OCI-LY1 (cell line): ENCODE data around the gene SCNN1G.

ENCODE experiments used
- H2AFZ ChIP-seq: fragments of 200-600 bp; sonication (generic), shearing (Covaris generic); 2 replicates; pipeline ENCODE4 v1.6.0; 2014; ENCODE audit warnings: antibody characterized with exemption, mild to moderate bottlenecking, low read length
- H3F3A ChIP-seq: fragments of 200-600 bp; sonication (generic), shearing (Covaris generic); 2 replicates; pipeline ENCODE4 v1.6.0; 2014; ENCODE audit warnings: mild to moderate bottlenecking, antibody characterized with exemption, low read length, moderate library complexity; ENCODE audit not compliant: insufficient read depth
- H3K27ac ChIP-seq: fragments of 200-600 bp; sonication (generic); 2 replicates; pipeline ENCODE4 v1.5.1; 2014; ENCODE audit warnings: low read length, mixed run types, mild to moderate bottlenecking, low read depth; ENCODE audit not compliant: poor library complexity, severe bottlenecking
- H3K27me3 ChIP-seq: fragments of 200-600 bp; sonication (generic); 2 replicates; pipeline ENCODE4 v1.6.0; 2014; ENCODE audit warnings: antibody characterized with exemption, mild to moderate bottlenecking, low read length, moderate library complexity; ENCODE audit not compliant: insufficient read depth
- H3K36me3 ChIP-seq: fragments of 200-600 bp; sonication (generic); 2 replicates; pipeline ENCODE4 v1.6.1; 2014; ENCODE audit warnings: mild to moderate bottlenecking, antibody characterized with exemption, low read length, moderate library complexity, mixed read lengths; ENCODE audit not compliant: insufficient read depth
- H3K4me1 ChIP-seq: fragments of 200-600 bp; sonication (generic); 2 replicates; pipeline ENCODE4 v1.5.1; 2014; ENCODE audit warnings: mild to moderate bottlenecking, low read length, moderate library complexity; ENCODE audit not compliant: insufficient read depth, severe bottlenecking
- H3K4me2 ChIP-seq: fragments of 200-600 bp; sonication (generic), shearing (Covaris generic); 2 replicates; pipeline ENCODE4 v1.6.1; 2014; ENCODE audit warnings: low read length
- H3K4me3 ChIP-seq: fragments of 200-600 bp; sonication (generic); 2 replicates; pipeline ENCODE4 v1.5.1; 2014; ENCODE audit warnings: low read length, low read depth, mild to moderate bottlenecking, mixed read lengths; ENCODE audit not compliant: poor library complexity, severe bottlenecking
- H3K79me2 ChIP-seq: fragments of 200-600 bp; shearing (Covaris generic); 2 replicates; pipeline ENCODE4 v1.6.1; 2016; ENCODE audit warnings: mixed run types, low read length, mixed read lengths; ENCODE audit not compliant: insufficient read depth
- H3K9ac ChIP-seq: fragments of 200-600 bp; sonication (generic), shearing (Covaris generic); 2 replicates; pipeline ENCODE4 v1.6.1; 2014; ENCODE audit warnings: mild to moderate bottlenecking, low read length, mixed read lengths
- H3K9me2 ChIP-seq: fragments of 200-600 bp; sonication (generic), shearing (Covaris generic); 2 replicates; pipeline ENCODE4 v1.6.1; 2014; ENCODE audit warnings: low read depth, mild to moderate bottlenecking, low read length, mixed read lengths
- H3K9me3 ChIP-seq: fragments of 200-600 bp; shearing (Covaris generic); 2 replicates; pipeline ENCODE4 v1.6.1; 2014; ENCODE audit warnings: low read length, mixed read lengths
- H4K20me1 ChIP-seq: fragments of 200-600 bp; sonication (generic), shearing (Covaris generic); 2 replicates; pipeline ENCODE4 v1.6.0; 2016; ENCODE audit warnings: mild to moderate bottlenecking, low read length; ENCODE audit not compliant: insufficient read depth
- CTCF ChIP-seq: fragments of 200-600 bp; sonication (generic), shearing (Covaris generic); IDR thresholded peaks from 2 replicates; pipeline ENCODE4 v1.5.1; 2017; ENCODE audit warnings: mild to moderate bottlenecking, antibody characterized with exemption, low read length, moderate library complexity, mixed read lengths
- EZH2 ChIP-seq: fragments of 200-600 bp; sonication (generic), shearing (Covaris generic); IDR thresholded peaks from 2 replicates; pipeline ENCODE4 v1.8.0; 2017; ENCODE audit warnings: borderline replicate concordance, mixed run types, mild to moderate bottlenecking, antibody characterized with exemption, low read length, moderate library complexity, mixed read lengths

The SCNN1G gene

GRCh38 chr16:23183543-23183862 lies 958 bp downstream of the SCNN1G start:
- Histone ChIP-seq H3K4me3 (no peak overlapping the region), H3K4me2 (no peak overlapping the region; the same call in 1 of the 2 replicates), H2AFZ (no peak overlapping the region), H3F3A (no peaks in the 10 kb centered on the region), H3K9ac (no peak overlapping the region), H4K20me1 (no peaks in the 10 kb centered on the region), H3K36me3 (no peaks in the 10 kb centered on the region), H3K79me2 (no peaks in the 10 kb centered on the region), H3K4me1 (peaks cover 10% of the 10 kb centered on the region), H3K27ac (no peak overlapping the region), H3K9me2 (no peaks in the 10 kb centered on the region), H3K9me3 (no peaks in the 10 kb centered on the region), H3K27me3 (no peaks in the 10 kb centered on the region)
- TF ChIP-seq EZH2 (no peak), CTCF (no peak)

DNA sequence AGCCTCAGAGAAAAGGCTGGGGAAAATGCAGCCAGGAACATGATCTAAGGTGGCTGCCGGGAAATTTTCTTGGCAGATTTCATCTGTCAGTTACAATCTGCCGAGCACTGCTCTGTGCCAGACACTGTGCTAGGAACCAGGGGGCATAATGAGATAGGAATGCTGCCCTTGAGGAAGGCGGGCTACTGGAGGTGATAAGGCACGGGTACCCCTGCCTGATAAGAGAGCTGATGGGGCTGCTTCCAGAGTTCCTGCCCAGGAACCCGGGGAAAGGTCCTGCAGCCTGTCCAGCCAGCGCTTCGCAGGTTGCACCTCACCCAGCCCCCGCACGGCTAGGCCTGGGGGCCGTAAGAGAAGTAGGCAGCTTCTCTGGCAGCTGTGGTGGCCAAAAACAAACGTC lies 3.1 kb downstream of the SCNN1G start:
- Histone ChIP-seq H3K9ac (no peak overlapping the region), H3K9me3 (no peaks in the 10 kb centered on the region), H4K20me1 (no peaks in the 10 kb centered on the region), H3K36me3 (no peaks in the 10 kb centered on the region), H3K79me2 (no peaks in the 10 kb centered on the region), H3K4me2 (no peak overlapping the region), H3K4me3 (no peak overlapping the region), H3K27me3 (no peaks in the 10 kb centered on the region), H2AFZ (no peak overlapping the region), H3K27ac (no peak overlapping the region), H3K9me2 (no peaks in the 10 kb centered on the region), H3F3A (no peaks in the 10 kb centered on the region), H3K4me1 (peaks cover 10% of the 10 kb centered on the region)
- TF ChIP-seq EZH2 (no peak), CTCF (no peak)

DNA sequence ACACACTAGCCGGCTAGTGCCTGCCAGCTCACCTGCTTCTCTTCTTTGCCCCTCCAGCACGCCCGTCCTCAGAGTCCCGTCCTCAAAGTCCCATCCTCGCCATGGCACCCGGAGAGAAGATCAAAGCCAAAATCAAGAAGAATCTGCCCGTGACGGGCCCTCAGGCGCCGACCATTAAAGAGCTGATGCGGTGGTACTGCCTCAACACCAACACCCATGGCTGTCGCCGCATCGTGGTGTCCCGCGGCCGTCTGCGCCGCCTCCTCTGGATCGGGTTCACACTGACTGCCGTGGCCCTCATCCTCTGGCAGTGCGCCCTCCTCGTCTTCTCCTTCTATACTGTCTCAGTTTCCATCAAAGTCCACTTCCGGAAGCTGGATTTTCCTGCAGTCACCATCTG lies 3.6 kb downstream of the SCNN1G start:
- no peak overlapping the region for H3K27ac ChIP-seq
- H3K27me3 ChIP-seq: no peaks in the 10 kb centered on the region
- no peak overlapping the region for H3K4me2 ChIP-seq

More for the DNA sequence above, 3.6 kb downstream of the SCNN1G start:
- TF ChIP-seq CTCF (no peak), EZH2 (no peak)
- H3K9ac ChIP-seq: no peak overlapping the region
- no peaks in the 10 kb centered on the region for H4K20me1 ChIP-seq
- H3K36me3 ChIP-seq: no peaks in the 10 kb centered on the region
- H3K4me1 ChIP-seq: peaks cover 10% of the 10 kb centered on the region
- no peak overlapping the region for H3K4me3 ChIP-seq
- H3K79me2 ChIP-seq: no peaks in the 10 kb centered on the region
- no peaks in the 10 kb centered on the region for H3K9me2 ChIP-seq
- no peak overlapping the region for H2AFZ ChIP-seq
- no peaks in the 10 kb centered on the region for H3K9me3 ChIP-seq
- H3F3A ChIP-seq: no peaks in the 10 kb centered on the region
